Ovary (tissue), 3 donors: ENCODE results near the gene ATN1.

Experiments
- CTCF ChIP-seq, 3 donors: fragments of 450-650 bp in 2 of 3; fragments of 200-600 bp in 1 of 3; IDR thresholded peaks; one replicate each; pipeline versions ENCODE4 v1.5.1 to v1.8.0; 2016 to 2022; ENCODE audit warnings: antibody characterized with exemption in 3 of 3, mild to moderate bottlenecking in 1 of 3
- EP300 ChIP-seq: sonication (generic); formaldehyde crosslinking; IDR thresholded peaks from one replicate; pipeline ENCODE4 v1.6.1; 2017; ENCODE audit warnings: antibody characterized with exemption
- donor health status: DM: no; HTN: no; CAD: no.

- no peak for TF ChIP-seq CTCF (IDR thresholded peaks at IDR 0.05)
- no peak for TF ChIP-seq EP300
Measured at GRCh38 chr12:6936194-6936635, 8.5 kb downstream of the ATN1 start.
